PC-9 (cell line): ENCODE data around the gene CD93. TPM values are rescaled to one million over a fixed set of nuclear protein-coding genes. Genes with fewer than 3 reads are reported as not detected.

Experiments
- BruUV-seq: library from RNA; stranded (reverse); fragments of 400-500 nt; replicated peaks from 2 replicates; lab custom pipeline; 2021; lab: Mats Ljungman, UMichigan
- CTCF ChIA-PET: fragments of 300-600 bp; sonication (Branson Sonifier 250); formaldehyde crosslinking; loops from one replicate; lab custom pipeline; 2022; ENCODE audit warnings: antibody characterized with exemption; lab: Charles Lee
- POLR2A ChIA-PET: fragments of 300-600 bp; sonication (Branson Sonifier 250); formaldehyde crosslinking; loops from one replicate; lab custom pipeline; 2022; ENCODE audit warnings: antibody characterized with exemption; ENCODE audit not compliant: unreplicated experiment; lab: Charles Lee
- DNase-seq, 2 experiments: peaks; one replicate each; pipeline versions ENCODE4 v3.0.0 to v3.0.0-alpha.2; 2015 to 2022; ENCODE audit warnings: mixed read lengths in 1 of 2
- H2AFZ ChIP-seq: fragments of 200-600 bp; sonication (generic); 2 replicates; pipeline ENCODE4 v1.8.1; 2017; ENCODE audit warnings: antibody characterized with exemption
- H3F3A ChIP-seq: fragments of 200-600 bp; sonication (generic); 2 replicates; pipeline ENCODE4 v1.8.1; 2017; ENCODE audit warnings: antibody characterized with exemption, mild to moderate bottlenecking, low read depth; ENCODE audit not compliant: insufficient read depth
- H3K27ac ChIP-seq: fragments of 200-600 bp; sonication (generic); 2 replicates; pipeline ENCODE4 v1.6.1; 2016; ENCODE audit warnings: mixed run types
- H3K27me3 ChIP-seq: fragments of 200-600 bp; sonication (generic); 2 replicates; pipeline ENCODE4 v1.6.1; 2016; ENCODE audit warnings: low read depth, mixed run types; ENCODE audit not compliant: insufficient read depth
- H3K36me3 ChIP-seq: fragments of 200-600 bp; sonication (generic); 2 replicates; pipeline ENCODE4 v1.6.1; 2016; ENCODE audit warnings: low read depth, mixed run types
- H3K4me1 ChIP-seq: fragments of 200-600 bp; sonication (generic); replicated peaks from 2 replicates; pipeline ENCODE4 v1.6.1; 2016; ENCODE audit warnings: mixed run types; ENCODE audit not compliant: insufficient read depth
- H3K4me2 ChIP-seq: fragments of 200-600 bp; sonication (generic); 2 replicates; pipeline ENCODE4 v1.6.1; 2017; ENCODE audit warnings: mixed run types
- H3K4me3 ChIP-seq: fragments of 200-600 bp; sonication (generic); 2 replicates; pipeline ENCODE4 v1.6.1; 2016; ENCODE audit warnings: mixed run types
- H3K79me2 ChIP-seq: fragments of 200-600 bp; sonication (generic); 2 replicates; pipeline ENCODE4 v1.6.1; 2017; ENCODE audit warnings: low read depth, mixed run types
- H3K9me2 ChIP-seq: fragments of 200-600 bp; sonication (generic); 2 replicates; pipeline ENCODE4 v1.8.1; 2017; ENCODE audit warnings: mild to moderate bottlenecking; ENCODE audit not compliant: insufficient read depth
- H3K9me3 ChIP-seq: fragments of 200-600 bp; sonication (generic); 2 replicates; pipeline ENCODE4 v1.8.1; 2016; ENCODE audit warnings: low read depth; ENCODE audit not compliant: insufficient read depth
- H4K20me1 ChIP-seq: fragments of 200-600 bp; sonication (generic); 2 replicates; pipeline ENCODE4 v1.8.1; 2017; ENCODE audit not compliant: insufficient read depth
- EZH2 ChIP-seq: fragments of 200-600 bp; sonication (generic); IDR thresholded peaks from 2 replicates; pipeline ENCODE4 v1.8.0; 2017; ENCODE audit warnings: antibody characterized with exemption, low read depth
- intact Hi-C: fragments of 100-400 bp; cut with micrococcal nuclease; formaldehyde crosslinking; loops from one replicate; pipeline ENCODE4 v1.10.0; 2022; ENCODE audit not compliant: unreplicated experiment
- total RNA-seq: library from RNA; stranded (reverse); gene quantifications from 2 replicates; pipeline ENCODE4 v1.2.3, GENCODE V29; 2021
- TF ChIP-seq, protein P1 (sequence below): fragments of 200-600 bp; sonication (generic); conservative IDR thresholded peaks from 2 replicates; pipeline ENCODE4 v1.6.1; 2017; ENCODE audit warnings: mixed run types, antibody characterized with exemption, mild to moderate bottlenecking, moderate library complexity

The CD93 gene
- total RNA-seq, 1 experiment from 2014 or later = 0.07 TPM

DNA sequence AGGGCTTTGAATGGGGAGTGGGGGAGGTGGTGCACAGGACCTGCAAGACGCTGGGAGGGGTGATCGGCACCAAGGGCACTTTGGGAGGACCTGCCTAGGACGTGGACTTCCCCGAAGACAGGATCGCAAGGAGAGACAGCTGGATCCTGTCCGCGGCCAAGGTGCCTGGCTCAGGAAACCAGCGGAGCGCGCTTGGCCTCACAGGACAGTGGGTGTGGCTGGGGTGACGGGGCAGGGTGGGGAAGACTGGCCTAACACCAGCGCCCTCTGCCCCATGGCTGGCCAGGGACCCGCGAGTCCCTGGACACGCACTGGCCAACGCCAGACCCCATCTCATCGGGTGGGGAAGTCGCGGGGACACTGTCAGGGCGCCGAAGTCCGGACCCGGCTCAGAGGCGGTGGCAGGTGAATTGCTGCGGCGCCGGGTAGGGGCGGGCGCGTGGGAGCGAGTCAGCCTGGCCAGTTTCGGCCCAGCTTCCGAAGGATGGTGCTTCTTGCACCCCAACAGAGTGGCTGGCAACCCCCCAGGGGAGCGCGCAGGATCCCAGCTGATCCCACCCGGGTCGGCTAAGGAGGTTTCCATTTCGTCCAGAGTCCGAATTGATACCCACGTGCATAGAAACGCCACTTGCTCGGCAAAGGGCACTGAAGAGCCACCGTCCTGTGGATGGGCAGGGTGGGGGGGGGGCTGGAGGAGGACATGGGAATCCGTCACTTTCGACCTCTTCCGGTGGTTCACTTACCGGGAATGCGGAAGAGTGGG lies 35.9 kb downstream of the CD93 start:
- intact Hi-C loops = loop anchor here (1.0 to 5.0 kb wide), 4 partner anchors 151 to 359 kb away; no protein-coding TSS in a partner anchor
- peaks cover 29% of the 10 kb centered on the region for H3K4me1 ChIP-seq
- CTCF ChIA-PET = interaction anchor here (1.0 to 1.4 kb wide), 2 partner anchors 148 to 151 kb away, joined by 5 to 6 read pairs; no protein-coding TSS in a partner anchor

DNA sequence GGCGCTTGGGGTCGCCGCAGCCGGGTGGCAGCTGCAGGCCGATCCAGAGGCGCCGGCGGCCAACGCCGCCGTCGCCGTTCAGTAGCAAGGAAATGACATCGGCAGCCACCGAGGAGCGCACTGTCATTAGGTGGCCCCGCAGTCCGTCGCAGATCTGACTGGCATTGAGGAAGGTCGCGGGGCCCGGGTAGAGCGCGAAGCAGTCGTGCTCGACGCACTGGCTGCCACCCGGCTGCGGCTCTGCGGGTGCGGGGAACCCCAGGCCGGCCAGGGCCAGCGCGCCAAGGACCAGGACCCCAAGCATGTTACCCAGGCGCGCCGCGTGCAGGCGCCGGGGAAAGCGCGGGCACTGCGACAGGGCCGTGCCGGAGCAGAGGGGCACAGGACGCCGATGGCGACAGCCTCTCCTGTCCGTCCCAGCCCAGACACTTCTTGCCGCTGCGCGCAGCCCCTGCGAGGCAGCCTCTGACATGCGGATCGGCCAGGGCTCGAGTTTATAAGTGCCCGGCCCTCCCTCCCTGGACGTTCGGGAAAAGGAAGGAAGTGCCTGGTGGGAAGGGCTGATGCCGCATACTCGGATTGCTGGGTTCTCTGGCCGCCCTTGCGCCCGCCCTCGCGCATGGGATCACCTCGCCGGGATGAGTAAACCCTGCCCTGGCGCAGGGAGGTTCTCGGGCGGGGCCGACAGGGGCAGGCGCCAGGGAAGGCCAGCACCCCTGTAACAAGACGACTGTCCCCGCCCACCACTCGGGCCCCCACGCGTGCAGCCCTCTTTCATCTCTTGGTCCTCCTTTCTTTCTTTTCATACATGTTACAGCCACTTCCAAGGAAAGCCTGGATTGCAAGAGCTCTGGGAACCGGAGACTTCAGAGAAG lies 36.7 kb downstream of the CD93 start, which contains the start of gene THBD:
THBD (minus strand) TSS at position 472 of the 875 bp plus-strand sequence; CDS start at position 304, 168 bp downstream.
- Histone ChIP-seq H3K4me3 (peak within 1 kb of the TSS; percentile 75), H3K9me3 (no peaks in the 10 kb centered on the region), H3K27me3 (no peaks in the 10 kb centered on the region), H3K4me2 (peak within 1 kb of the TSS; percentile 93), H4K20me1 (no peaks in the 10 kb centered on the region), H3K36me3 (no peaks in the 10 kb centered on the region), H3K9me2 (no peaks in the 10 kb centered on the region), H3F3A (peaks cover 23% of the 10 kb centered on the region), H3K79me2 (peaks cover 40% of the 10 kb centered on the region), H3K4me1 (peaks cover 29% of the 10 kb centered on the region), H2AFZ (peak within 1 kb of the TSS; percentile 72), H3K27ac (peak within 1 kb of the TSS; percentile 97)
- DNase-seq = peak; percentile 67 to 72
- no TSS peak for BruUV-seq
- intact Hi-C loops = loop anchor here (1.0 to 10.0 kb wide), 6 partner anchors 152 to 715 kb away; no protein-coding TSS in a partner anchor
- ChIA-PET CTCF (no interaction called here), POLR2A (interaction anchor here (0.7 kb wide), 1 partner anchor 153 kb away, joined by 6 read pairs; no protein-coding TSS in a partner anchor)
- no peak for TF ChIP-seq EZH2
- TF ChIP-seq, protein P1, sequence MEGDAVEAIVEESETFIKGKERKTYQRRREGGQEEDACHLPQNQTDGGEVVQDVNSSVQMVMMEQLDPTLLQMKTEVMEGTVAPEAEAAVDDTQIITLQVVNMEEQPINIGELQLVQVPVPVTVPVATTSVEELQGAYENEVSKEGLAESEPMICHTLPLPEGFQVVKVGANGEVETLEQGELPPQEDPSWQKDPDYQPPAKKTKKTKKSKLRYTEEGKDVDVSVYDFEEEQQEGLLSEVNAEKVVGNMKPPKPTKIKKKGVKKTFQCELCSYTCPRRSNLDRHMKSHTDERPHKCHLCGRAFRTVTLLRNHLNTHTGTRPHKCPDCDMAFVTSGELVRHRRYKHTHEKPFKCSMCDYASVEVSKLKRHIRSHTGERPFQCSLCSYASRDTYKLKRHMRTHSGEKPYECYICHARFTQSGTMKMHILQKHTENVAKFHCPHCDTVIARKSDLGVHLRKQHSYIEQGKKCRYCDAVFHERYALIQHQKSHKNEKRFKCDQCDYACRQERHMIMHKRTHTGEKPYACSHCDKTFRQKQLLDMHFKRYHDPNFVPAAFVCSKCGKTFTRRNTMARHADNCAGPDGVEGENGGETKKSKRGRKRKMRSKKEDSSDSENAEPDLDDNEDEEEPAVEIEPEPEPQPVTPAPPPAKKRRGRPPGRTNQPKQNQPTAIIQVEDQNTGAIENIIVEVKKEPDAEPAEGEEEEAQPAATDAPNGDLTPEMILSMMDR = no peak

More for the DNA sequence above, 35.9 kb downstream of the CD93 start:
- no TSS peak for BruUV-seq
- peak overlapping the region; percentile 72 for H2AFZ ChIP-seq
- no peaks in the 10 kb centered on the region for H3K9me3 ChIP-seq
- H3K9me2 ChIP-seq = no peaks in the 10 kb centered on the region
- peak overlapping the region; percentile 75 for H3K4me3 ChIP-seq
- H3K27me3 ChIP-seq = no peaks in the 10 kb centered on the region
- peaks cover 37% of the 10 kb centered on the region for H3K79me2 ChIP-seq
- POLR2A ChIA-PET = interaction anchor here (0.6 to 0.7 kb wide), 2 partner anchors 152 to 300 kb away, joined by 4 to 6 read pairs; no protein-coding TSS in a partner anchor
- peak; percentile 51 to 57 for DNase-seq
- H3F3A ChIP-seq = peaks cover 23% of the 10 kb centered on the region
- H3K36me3 ChIP-seq = no peaks in the 10 kb centered on the region
- H3K27ac ChIP-seq = peak overlapping the region; percentile 97
- peak overlapping the region; percentile 93 for H3K4me2 ChIP-seq
- H4K20me1 ChIP-seq = no peaks in the 10 kb centered on the region
- no peak for TF ChIP-seq EZH2
- TF ChIP-seq, protein P1 = no peak
